SU-DHL-6 (cell line): ENCODE results near the gene P2RX3.

Experiments
- H2AFZ ChIP-seq: fragments of 200-600 bp; sonication (generic); 2 replicates; pipeline ENCODE4 v1.6.1; 2014; ENCODE audit warnings: low read depth, mild to moderate bottlenecking, moderate library complexity, mixed read lengths, antibody characterized with exemption, low read length; ENCODE audit not compliant: severe bottlenecking
- H3F3A ChIP-seq: fragments of 200-600 bp; shearing (Covaris generic); 2 replicates; pipeline ENCODE4 v1.6.0; 2016; ENCODE audit warnings: antibody characterized with exemption, mild to moderate bottlenecking; ENCODE audit not compliant: insufficient read depth
- H3K27ac ChIP-seq: fragments of 200-600 bp; sonication (generic); 2 replicates; pipeline ENCODE4 v1.5.1; 2016; ENCODE audit warnings: low read depth, mild to moderate bottlenecking, low read length, moderate library complexity, mixed read lengths
- H3K27me3 ChIP-seq: fragments of 200-600 bp; sonication (generic), shearing (Covaris generic); 2 replicates; pipeline ENCODE4 v1.6.0; 2014; ENCODE audit warnings: mild to moderate bottlenecking, low read length
- H3K36me3 ChIP-seq: fragments of 200-600 bp; sonication (generic); 2 replicates; pipeline ENCODE4 v1.6.1; 2014; ENCODE audit warnings: mild to moderate bottlenecking, low read length, mixed read lengths
- H3K4me2 ChIP-seq: fragments of 300-600, 200-600 bp; shearing (Covaris generic), sonication (generic); 2 replicates; pipeline ENCODE4 v1.6.0; 2014; ENCODE audit warnings: low read length, low read depth, mild to moderate bottlenecking; ENCODE audit not compliant: poor library complexity, severe bottlenecking
- H3K4me3 ChIP-seq: fragments of 200-600 bp; sonication (generic); 2 replicates; pipeline ENCODE4 v1.5.1; 2014; ENCODE audit warnings: antibody characterized with exemption, low read length, mild to moderate bottlenecking, mixed read lengths; ENCODE audit not compliant: insufficient read depth, poor library complexity, severe bottlenecking
- H3K79me2 ChIP-seq: fragments of 200-600 bp; sonication (generic); 2 replicates; pipeline ENCODE4 v1.6.1; 2014; ENCODE audit warnings: mild to moderate bottlenecking, low read length, moderate library complexity; ENCODE audit not compliant: insufficient read depth
- H3K9ac ChIP-seq: fragments of 200-600 bp; sonication (generic); 2 replicates; pipeline ENCODE4 v1.7.0; 2014; ENCODE audit warnings: mild to moderate bottlenecking, low read length
- H3K9me2 ChIP-seq: fragments of 200-600 bp; sonication (generic); replicated peaks from 2 replicates; pipeline ENCODE4 v1.6.1; 2014; ENCODE audit warnings: low read length; ENCODE audit not compliant: insufficient read depth
- H3K9me3 ChIP-seq: fragments of 200-600 bp; sonication (generic); 2 replicates; pipeline ENCODE4 v1.6.1; 2014; ENCODE audit warnings: low read length, mixed read lengths; ENCODE audit not compliant: insufficient read depth
- H4K20me1 ChIP-seq: fragments of 200-600 bp; sonication (generic); 2 replicates; pipeline ENCODE4 v1.6.1; 2014; ENCODE audit warnings: low read depth, mild to moderate bottlenecking, antibody characterized with exemption, low read length, moderate library complexity, mixed read lengths
- CTCF ChIP-seq: fragments of 200-600 bp; sonication (generic); IDR thresholded peaks from one replicate; pipeline ENCODE4 v1.5.1; 2017; ENCODE audit warnings: antibody characterized with exemption, mild to moderate bottlenecking, low read length, moderate library complexity; ENCODE audit not compliant: insufficient read depth, poor library complexity, severe bottlenecking
- EZH2phosphoT487 ChIP-seq: fragments of 200-600 bp; sonication (generic), shearing (Covaris generic); conservative IDR thresholded peaks from 2 replicates; pipeline ENCODE4 v1.6.1; 2018; ENCODE audit warnings: mild to moderate bottlenecking, antibody characterized with exemption, low read length, moderate library complexity, mixed read lengths

P2RX3 gene

GRCh38 chr11:57407010-57407920, 69.1 kb downstream of the P2RX3 start:
- Histone ChIP-seq H3K36me3 (peaks cover 22% of the 10 kb centered on the region), H4K20me1 (no peaks in the 10 kb centered on the region; the same call in 1 of the 2 replicates), H3K9ac (no peak overlapping the region), H3K4me3 (no peak overlapping the region), H3K4me2 (no peak overlapping the region), H3K27me3 (no peaks in the 10 kb centered on the region), H3K27ac (no peak overlapping the region), H3K79me2 (no peaks in the 10 kb centered on the region), H3K9me3 (no peaks in the 10 kb centered on the region), H3F3A (no peaks in the 10 kb centered on the region; the same call in 1 of the 2 replicates), H2AFZ (no peak overlapping the region), H3K9me2 (no peaks in the 10 kb centered on the region)
- TF ChIP-seq EZH2phosphoT487 (no peak), CTCF (no peak)

GRCh38 chr11:57407941-57408475, 69.9 kb downstream of the P2RX3 start:
- H3K4me3 ChIP-seq: no peak overlapping the region
- no peaks in the 10 kb centered on the region for H3K9me3 ChIP-seq
- no peak overlapping the region for H3K27ac ChIP-seq
- no peaks in the 10 kb centered on the region; the same call in 1 of the 2 replicates for H4K20me1 ChIP-seq
- peaks cover 27% of the 10 kb centered on the region for H3K36me3 ChIP-seq
- H2AFZ ChIP-seq: no peak overlapping the region
- no peak overlapping the region for H3K4me2 ChIP-seq
- H3K9me2 ChIP-seq: no peaks in the 10 kb centered on the region
- no peaks in the 10 kb centered on the region for H3K79me2 ChIP-seq
- H3K27me3 ChIP-seq: no peaks in the 10 kb centered on the region
- no peak overlapping the region for H3K9ac ChIP-seq
- H3F3A ChIP-seq: no peaks in the 10 kb centered on the region; the same call in 1 of the 2 replicates
- TF ChIP-seq CTCF: no peak
- no peak for TF ChIP-seq EZH2phosphoT487

- no peak overlapping the region for H2AFZ ChIP-seq
- H3K9me3 ChIP-seq: no peaks in the 10 kb centered on the region
- no peak overlapping the region for H3K4me2 ChIP-seq
- H3K79me2 ChIP-seq: no peaks in the 10 kb centered on the region
- H3K27ac ChIP-seq: no peak overlapping the region
- no peaks in the 10 kb centered on the region; the same call in 1 of the 2 replicates for H4K20me1 ChIP-seq
- H3K36me3 ChIP-seq: peaks cover 34% of the 10 kb centered on the region
- TF ChIP-seq CTCF (no peak), EZH2phosphoT487 (no peak)
- H3K9ac ChIP-seq: no peak overlapping the region
- no peaks in the 10 kb centered on the region for H3K9me2 ChIP-seq
- H3K4me3 ChIP-seq: no peak overlapping the region
- no peaks in the 10 kb centered on the region; the same call in 1 of the 2 replicates for H3F3A ChIP-seq
- no peaks in the 10 kb centered on the region for H3K27me3 ChIP-seq
These were observed 70.6 kb downstream of the P2RX3 start for GRCh38 chr11:57408771-57409170.
